Stimulated activated CD8-positive, alpha-beta memory T cell treated with anti-CD3 and anti-CD28 coated beads, Interleukin-7, amount 100 ng/mL, for 4 hours (primary cell): ENCODE data around the gene MRPL21.
A peak's percentile ranks its signal among the peaks of the same experiment; 100 is the strongest.
"Not testable (repeated sequence)": the region's sequence is repeated elsewhere in the genome, so short reads cannot be mapped to it uniquely, and the experiment has no call there.

ENCODE experiments used
- DNase-seq, 2 donors: peaks; one replicate each; pipeline ENCODE4 v3.0.0-alpha.2; 2020; ENCODE audit warnings: low read depth in 2 of 2

Gene MRPL21

DNA sequence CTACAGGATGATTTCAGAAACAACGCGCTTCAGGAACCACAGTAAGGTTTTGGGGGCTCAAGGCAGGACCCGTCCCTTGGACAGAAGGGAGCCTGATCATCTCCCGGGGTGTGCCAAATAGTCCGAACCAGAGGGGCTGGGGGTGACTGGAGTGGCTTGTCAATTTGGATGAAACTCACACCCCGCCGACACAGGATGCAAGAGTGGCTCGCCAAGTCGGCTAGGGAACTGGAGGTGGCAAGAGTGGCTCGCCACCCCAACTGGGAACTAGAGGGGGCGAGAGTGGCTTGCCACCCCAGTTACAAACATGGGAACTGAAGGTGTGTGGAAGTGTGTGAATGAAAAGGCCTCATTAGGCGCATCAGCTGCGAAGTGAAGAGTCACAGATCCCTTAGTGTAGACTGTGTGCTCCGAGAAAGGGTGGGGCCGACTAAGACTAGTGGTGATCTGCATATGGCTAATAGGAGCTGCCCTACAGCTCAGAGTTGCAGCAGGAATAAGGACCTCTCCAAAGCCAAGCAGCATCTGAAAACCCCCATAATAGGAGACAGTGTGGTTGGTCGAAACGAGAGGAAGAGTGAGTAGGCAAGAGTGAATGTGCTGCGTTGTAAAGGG is 35.3 kb downstream of the MRPL21 start:
- DNase-seq = no peak

DNA sequence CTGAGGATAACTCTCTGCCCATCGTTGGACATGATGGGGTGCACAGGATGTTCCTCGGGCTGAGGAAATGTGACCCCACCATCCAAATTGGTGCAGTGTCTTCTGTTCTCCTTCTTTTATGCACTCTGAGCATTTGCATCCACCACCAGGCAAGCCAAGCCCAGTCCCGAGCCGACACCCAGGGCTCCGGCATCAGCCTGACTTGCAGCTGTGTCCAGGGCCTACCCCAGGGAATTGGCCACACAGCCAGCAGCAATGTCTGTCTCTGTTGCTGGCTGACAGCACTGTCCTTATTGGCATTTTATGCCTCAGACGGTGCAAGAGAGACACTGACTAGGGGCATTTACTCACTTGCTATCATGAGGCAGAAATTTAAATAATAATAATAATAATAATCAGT is 36.6 kb downstream of the MRPL21 start:
- DNase-seq = no peak

DNA sequence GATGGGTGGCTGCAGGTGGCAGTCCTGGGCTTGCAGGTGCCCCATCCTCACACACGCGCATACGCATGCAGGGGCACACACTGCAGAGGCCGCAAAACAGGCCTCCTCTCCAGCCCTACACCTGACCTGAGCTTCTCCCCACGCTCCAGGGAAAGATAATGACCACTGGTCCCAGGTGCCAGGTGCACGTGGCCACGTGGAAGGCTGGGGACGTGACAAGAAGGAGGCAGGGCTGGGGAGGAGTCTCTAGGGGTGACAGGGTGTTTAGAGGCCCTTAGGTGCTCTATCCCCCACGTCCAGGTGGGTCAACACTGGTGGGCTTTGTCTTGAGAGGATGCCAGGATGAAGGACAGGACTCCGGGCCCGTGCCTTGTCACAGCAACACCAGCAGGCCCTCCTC is 38.4 kb downstream of the MRPL21 start:
- no peak for DNase-seq

DNA sequence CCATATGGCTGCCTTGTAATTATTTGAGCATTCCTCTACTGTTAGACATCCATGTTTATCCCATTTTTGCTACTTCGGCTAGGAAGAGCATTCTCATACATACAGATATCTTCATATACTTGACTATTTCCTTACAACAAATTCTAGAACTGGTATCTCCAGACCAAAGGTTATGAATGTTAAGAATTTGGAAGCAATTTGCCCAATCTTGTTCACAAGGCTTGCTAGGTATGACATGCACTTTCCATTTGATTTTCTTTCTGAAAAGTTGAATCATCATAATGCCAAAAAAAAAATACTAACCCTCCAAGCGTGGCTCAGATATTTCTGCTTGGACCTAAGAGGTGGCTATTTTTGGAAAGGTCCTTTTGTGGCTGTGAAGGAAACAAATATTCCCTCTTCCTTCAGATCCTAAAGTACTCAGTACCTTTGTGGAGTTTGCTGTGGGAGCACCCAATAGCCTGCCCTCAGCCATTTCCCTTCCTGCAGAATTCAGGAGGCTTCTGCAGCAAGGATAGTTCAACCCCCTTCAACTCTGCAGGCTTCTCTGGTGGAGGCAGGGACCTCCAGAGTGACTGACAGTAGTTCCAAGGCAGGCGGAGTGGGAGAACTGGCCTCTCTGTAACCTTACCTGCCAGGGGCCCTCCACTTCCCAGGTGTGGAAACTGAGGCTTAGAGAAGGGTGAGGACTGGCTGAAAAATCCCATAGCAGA is 39.9 kb downstream of the MRPL21 start:
- DNase-seq = no peak

DNA sequence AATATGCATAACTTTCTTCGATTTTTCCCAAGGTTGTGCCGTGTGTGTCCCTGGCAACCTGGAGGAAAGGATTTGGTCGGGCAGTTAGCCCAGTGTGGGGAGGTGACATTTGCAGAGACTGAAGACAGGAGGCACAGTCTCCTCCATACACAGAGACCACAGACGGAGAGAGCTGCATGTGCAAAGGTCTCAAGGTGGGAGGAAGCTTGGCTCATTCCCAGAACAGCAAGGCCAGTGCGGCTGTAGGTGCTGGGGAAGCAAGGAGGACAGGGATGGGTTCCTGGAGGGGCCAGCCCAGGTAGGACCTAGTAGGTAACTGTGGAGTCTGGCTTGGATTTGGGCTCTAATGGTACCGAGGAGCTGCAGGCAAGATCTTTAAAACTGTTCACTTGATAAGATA is 41.2 kb downstream of the MRPL21 start:
- no peak for DNase-seq

DNA sequence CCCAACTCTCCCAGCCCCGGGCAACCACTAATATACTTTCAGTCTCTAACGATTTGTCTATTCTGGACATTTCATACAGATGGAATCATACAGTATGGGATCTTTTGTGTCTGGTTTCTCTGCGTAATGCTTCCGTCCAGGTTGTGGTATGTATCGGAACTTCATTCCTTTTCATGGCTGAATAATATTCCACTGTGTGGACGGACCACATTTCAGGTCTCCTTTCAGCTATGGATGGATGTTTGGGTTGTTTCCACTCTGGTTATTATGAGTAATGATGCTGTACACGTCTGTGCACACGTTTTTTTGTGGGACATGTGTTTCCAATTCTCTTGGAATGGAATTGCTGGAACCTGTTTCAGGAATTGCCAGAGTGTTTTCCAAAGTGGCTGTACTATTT is 44.5 kb downstream of the MRPL21 start:
- no peak for DNase-seq

DNA sequence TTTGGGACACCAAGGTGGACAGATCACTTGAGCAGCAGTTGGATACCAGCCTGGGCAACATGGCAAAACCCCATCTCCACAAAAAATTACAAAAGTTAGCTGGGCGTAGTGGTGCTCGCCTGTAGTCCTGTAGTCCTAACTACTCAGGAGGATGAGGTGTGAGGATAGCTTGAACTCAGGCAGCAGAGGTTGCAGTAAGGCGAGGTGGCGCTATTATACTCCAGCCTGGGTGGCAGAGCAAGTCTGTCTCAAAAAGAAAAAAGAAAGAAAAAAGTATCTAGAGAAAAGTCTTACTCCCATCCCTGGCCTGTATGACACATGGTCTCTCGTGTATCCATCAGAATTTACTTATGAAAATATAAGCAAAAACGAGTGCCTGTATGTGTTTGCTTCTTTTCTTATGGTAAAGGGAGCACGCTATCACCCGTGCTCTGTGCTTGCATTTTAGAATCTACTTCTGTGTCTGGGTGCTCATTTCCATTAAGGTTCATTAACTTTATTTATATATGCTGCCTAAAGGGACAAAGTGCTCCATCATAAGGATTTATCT is 46.5 kb downstream of the MRPL21 start:
- no peak for DNase-seq

DNA sequence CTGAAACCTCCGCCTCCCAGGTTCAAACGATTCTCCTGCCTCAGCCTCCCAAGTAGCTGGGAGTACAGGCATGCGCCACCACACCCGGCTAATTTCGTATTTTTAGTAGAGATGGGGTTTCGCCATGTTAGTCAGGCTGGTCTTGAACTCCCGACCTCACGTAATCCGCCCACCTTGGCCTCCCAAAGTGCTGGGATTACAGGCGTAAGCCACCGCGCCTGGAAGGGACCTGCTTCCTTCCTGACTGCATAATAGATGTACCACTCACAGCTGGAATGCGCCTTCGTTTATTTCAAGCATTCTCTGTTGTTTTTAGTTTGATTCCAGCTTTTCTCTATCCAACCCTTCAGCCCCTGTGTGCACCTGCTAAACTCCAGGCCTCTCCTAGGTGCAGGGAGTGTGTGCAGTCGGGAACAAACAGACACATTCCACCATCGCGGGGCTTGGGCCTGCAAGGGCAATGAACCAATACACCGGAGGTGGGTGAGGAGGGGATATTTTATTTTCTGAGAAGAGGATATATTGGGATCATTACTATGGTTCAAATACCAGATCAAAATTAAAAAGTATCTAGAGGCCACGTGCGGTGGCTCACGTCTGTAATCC is 47.1 kb downstream of the MRPL21 start:
- not testable (repeated sequence) for DNase-seq

DNA sequence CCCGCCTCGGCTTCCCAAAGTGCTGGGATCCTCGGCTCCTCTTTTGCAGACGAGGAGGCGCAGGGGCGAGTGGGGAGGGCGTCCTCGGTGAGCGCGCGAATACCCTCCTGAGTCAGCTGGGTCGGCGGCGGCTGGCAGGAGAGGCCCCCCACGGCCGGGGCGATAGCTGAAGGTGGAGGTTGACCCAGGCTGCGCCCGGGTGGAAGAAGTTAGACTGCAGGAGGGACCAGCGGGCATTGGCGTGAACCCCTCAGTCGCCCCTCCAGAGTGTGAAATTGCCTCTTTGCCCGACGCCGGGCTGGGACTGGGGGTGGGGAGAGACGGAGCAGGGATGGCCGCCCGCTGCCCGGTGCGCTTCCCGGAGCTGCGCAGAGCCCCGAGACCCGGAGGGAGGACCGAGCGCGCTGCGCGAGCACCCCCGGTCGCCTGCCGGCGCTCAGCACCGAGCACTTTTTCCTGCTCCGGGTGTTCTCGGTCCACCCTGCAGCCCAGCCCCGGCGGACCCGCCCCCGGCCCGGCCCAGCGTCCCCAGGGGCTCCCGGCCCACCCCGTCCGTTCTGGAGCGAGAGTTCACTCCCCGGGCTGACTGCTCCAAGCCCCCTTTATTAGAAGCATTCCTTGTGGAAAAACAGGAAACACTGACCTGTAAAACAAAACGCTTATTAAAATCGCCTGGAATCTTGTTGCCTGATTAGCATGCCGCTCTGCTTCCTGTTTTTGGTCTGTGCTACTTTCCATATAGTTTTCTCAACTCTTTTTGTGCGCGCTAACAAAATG is 48.2 kb downstream of the MRPL21 start:
- peak in 1 of 2 donors; percentile 17 for DNase-seq

DNA sequence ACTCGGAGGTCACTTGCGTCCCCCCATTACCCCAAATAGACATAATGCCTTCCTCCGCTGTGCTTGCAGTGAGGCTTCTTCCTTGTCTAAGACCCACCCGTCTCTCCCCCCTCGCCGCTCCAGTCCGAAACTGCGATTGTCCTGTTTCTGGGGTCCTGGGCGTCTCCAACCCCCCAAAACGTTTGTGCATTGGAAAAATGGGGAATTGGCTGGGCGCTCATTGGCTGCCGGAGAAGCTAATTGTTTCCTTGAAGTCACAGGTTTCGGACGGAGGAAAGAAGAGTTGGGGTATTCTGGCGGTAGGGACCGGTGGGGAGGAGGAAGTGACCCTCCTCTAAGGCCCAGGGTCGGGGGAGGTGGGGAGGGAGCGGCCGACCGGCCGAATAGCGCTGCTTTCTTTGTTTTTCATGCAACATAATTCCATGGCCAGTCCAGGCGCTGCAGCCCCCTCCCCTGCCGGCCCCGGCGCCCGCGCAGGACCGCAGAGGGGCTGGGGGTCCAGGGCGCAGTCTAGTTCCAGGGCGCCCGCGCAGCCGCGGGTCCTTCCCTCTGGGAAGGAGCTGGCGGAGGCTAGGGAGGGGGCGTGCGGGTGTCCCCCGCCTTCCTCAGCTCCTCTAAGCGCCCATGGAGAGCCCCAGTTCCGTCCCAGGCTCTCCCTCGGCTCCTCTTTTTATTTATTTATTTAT is 49.2 kb downstream of the MRPL21 start:
- no peak for DNase-seq

DNA sequence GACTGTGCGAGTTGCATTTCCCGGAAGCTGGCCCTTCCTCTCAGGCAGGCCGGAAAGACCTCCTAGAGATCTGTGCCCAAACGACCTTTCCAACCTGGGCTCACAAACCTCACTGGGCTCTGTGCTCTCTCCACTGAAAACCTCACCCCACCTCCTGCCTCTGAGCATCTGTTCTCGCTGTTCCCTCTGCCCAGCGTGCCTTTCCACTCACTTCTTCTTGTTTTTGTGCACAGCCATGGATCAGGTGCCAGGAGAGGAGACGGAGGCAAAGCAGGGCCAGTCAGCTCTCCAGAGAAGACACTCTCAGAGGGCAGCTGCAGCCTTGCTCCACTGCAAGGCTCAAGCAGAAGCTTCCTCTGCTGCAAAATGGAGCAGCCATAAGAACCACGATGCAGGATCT is 51.0 kb downstream of the MRPL21 start:
- no peak for DNase-seq

DNA sequence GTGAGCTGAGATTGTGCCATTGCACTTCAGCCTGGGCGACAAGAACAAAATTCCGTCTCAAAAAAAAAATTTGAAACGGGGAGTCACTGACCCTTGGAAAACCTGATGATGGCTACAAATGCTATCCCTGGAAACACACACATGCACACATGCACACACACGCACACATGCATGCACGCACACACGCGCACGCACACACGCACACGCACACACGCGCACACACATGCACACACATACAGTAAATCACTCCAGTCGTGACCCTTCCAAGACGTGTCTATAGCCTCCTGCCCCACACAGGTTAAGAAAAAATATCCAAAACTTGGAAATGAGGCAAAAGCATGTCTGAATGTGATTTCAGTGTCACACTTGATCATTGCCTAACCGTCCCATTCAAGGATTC is 55.2 kb downstream of the MRPL21 start:
- DNase-seq = no peak

DNA sequence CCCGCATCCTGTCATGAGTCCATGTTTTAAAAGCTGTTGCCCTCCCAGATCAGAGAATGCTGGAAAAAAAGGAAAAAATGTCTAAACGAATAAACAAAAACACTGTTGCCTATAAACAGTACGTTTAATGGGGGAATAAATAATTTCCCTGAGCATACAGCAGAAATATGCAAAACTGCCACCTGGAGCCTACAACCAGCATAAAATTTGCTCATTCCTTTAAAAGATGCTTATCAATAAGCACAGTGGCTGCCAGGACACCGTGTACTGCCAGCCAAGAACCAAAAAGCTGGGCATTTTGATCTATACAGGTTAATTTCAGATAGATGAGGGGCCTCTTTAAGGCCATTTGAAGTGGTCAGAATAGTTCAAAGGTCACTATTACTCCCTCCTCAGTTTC is 56.2 kb downstream of the MRPL21 start:
- DNase-seq = no peak

DNA sequence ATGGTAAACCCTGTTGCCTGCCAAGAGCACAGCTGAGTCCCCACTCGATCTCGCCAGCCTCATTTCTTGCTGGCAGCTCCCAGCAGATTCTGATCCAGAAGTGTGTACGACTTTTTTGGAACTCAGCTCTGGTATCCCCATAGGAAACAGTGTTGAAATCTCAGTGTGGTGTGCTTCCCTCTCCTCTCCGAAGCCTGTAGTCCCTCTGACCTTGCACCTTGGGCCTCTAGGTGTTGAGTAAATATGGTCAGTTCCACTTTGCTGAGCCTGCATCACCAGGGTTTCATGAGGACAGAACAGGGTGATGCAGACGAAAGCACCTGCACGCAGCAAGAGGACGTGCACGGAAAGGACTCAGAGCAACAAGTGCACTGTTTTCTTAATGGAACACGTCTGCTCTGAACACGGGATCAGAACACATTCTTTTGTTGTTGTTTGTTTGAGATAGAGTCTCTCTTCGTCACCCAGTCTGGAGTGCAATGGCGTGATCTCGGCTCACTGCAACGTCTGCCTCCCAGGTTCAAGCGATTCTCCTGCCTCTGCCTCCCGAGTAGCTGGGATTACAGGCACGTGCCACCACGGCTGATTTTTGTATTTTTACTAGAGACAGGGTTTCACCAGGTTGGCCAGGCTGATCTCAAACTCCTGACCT is 58.2 kb downstream of the MRPL21 start:
- no peak for DNase-seq

DNA sequence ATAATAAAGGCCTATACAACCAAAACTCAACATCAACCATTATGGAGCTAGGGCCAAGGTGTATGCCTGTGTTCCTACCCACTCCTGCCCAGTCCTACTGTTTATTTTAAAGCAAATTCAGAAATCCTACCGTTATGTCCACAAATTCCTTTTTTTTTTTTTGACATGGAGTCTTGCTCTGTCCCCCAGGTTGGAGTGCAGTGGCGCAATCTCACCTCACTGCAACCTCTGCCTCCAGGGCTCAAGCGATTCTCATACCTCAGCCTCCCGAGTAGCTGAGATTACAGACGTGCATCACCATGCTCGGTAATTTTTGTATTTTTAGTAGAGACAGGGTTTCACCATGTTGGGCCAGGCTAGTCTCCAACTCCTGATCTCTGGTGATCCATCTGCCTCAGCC is 58.8 kb downstream of the MRPL21 start:
- DNase-seq = no peak

DNA sequence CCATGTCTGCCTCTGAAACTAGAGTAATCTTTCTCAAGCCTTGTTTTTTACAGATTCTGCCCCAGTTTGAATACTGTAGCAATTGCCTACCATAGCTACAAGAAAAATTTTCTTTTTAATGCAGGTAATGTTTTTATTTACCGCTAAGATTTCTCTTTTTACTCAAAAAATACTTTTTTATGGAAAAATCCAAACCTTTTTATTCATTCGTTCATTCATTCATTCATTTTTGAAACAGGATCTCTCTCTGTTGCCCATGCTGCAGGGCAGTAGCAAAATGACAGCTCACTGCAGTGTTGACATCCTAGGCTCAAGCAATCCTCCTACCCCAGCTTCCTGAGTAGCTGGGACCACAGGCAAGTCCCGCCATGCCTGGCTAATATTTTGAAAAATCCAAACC is 59.3 kb downstream of the MRPL21 start:
- DNase-seq = no peak

DNA sequence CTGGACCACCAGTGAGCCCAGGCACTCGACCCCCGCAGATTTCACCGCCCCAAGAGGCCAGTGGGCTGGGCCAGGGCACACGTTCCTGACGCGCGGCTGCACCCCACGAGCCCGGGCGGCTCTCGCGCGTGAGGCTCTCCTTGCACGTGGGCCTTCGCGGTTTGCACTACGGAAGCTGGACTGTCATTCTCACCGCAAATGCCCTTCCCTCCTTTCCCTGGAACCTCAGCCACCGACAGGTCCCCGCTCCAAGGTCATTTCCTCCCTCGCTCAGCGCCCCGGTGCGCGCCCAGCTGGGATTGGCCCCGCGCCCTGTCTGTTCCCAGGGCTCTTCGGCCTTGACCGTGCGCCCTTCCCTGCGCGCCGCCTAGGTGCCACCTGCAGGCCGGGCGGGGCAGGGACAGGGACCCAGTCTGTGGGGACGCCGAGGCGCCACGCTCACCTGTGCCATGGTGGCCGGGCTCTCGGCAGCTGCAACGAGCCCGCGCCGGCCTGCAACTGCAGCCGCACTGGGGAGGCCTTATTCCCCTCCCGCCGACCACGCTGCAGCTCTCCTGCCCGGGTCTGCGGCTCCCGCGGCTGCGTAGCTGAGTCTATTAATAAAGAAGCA is 59.8 kb downstream of the MRPL21 start:
- peak in 1 of 2 donors; percentile 64 for DNase-seq

DNA sequence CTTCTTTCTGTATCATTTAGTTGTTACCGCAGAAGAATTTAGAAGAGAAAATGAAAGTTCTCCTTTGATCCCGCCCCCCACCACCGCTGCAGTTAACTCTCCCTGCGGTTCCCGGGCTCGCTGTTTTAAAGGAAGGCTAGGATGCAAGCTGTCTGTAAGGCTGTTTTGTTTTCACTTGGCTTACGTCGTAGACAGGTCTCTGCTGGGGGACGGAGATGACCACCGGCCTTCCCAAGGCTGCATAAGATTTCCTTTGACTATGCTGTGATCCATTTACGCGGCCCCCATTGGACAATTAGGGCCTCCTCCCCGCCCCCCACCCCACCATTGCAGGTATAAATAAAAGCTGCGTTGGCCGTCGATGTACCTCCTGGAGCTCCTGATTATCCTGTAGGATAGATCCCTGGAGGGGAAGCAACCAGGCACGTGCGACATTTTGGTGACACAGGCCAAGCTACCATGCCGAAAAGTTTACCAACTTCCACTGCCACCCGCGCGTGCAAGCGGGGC is 60.5 kb downstream of the MRPL21 start:
- DNase-seq = peak in 1 of 2 donors; percentile 30

DNA sequence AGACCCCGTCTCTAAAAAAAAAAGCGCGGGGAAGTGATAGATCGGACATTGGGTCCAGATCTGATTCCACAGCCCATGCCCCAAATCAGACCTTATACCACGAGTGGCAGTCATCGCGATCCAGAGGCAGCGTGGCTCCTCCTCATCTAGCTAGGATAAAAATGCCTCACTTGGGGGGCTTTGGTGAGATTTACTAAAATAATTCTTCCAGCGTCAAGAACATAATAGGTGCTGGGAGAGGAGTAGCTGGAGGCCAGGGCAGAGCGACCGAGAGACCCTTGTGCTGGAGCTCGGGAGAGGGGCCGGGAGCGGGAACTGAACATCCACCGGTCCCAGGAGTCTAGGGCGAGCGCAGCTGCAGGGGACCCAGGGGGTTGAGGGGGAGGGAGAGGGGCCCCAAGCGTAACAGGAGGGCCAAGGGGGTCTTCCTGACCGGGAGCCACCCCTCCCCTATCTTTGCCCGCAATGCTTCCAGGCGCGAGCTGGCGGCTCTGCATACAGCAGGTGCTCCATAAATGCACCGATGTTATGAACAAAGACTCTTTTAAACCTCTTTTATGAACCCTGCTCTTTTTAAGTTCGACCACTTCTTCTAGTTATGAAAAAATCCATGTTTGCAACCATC is 61.1 kb downstream of the MRPL21 start:
- DNase-seq = no peak
